HepG2 (cell line): Measurements from ENCODE around the gene RPE65. TPM values are rescaled to one million over a fixed set of nuclear protein-coding genes. Genes with fewer than 3 reads are reported as not detected.

ENCODE experiments used
- ARNT2 ChIP-seq: sonication (generic); formaldehyde crosslinking; IDR thresholded peaks from 2 replicates; pipeline ENCODE4 v1.8.0; 2022; ENCODE audit warnings: mild to moderate bottlenecking, low read depth, missing genetic modification reagents, moderate library complexity
- MEF2D ChIP-seq: sonication (generic); formaldehyde crosslinking; IDR thresholded peaks from 2 replicates; pipeline ENCODE4 v1.5.1; 2020; ENCODE audit warnings: mild to moderate bottlenecking, missing genetic modification reagents
- MNT ChIP-seq: fragments of 450-650 bp; IDR thresholded peaks from 2 replicates; pipeline ENCODE4 v1.6.1; 2016
- NR2F2 ChIP-seq: IDR thresholded peaks from 2 replicates; pipeline ENCODE4 v1.6.1; 2012; ENCODE audit warnings: low read depth, inconsistent platforms, borderline replicate concordance
- PHF20 ChIP-seq: sonication (generic); formaldehyde crosslinking; IDR thresholded peaks from 2 replicates; pipeline ENCODE4 v1.5.0; 2020; ENCODE audit warnings: mild to moderate bottlenecking, missing genetic modification reagents
- POLR2AphosphoS2 ChIP-seq: IDR thresholded peaks from 2 replicates; pipeline ENCODE4 v1.6.1; 2011; ENCODE audit warnings: low read depth, low read length, improper control_type of control experiment
- RBM22 ChIP-seq: fragments of 200-400 bp; formaldehyde crosslinking; optimal IDR thresholded peaks from 2 replicates; pipeline ENCODE3; 2017; ENCODE audit warnings: mild to moderate bottlenecking, low read length, moderate library complexity
- SAP130 ChIP-seq: IDR thresholded peaks from 2 replicates; pipeline ENCODE4 v1.6.1; 2016; ENCODE audit warnings: low read depth
- UBTF ChIP-seq: sonication (generic); formaldehyde crosslinking; IDR thresholded peaks from 2 replicates; pipeline ENCODE4 v1.4.0; 2020; ENCODE audit warnings: mild to moderate bottlenecking, missing genetic modification reagents
- ZBTB3 ChIP-seq: sonication (generic); formaldehyde crosslinking; IDR thresholded peaks from 2 replicates; pipeline ENCODE4 v1.4.0; 2020; ENCODE audit warnings: low read depth, mild to moderate bottlenecking, moderate library complexity, missing genetic modification reagents, borderline replicate concordance
- ZBTB8A ChIP-seq: sonication (generic); formaldehyde crosslinking; IDR thresholded peaks from 2 replicates; pipeline ENCODE4 v1.4.0; 2020; ENCODE audit warnings: mild to moderate bottlenecking, low read depth, missing genetic modification reagents, borderline replicate concordance
- ZNF264 ChIP-seq: sonication (generic); formaldehyde crosslinking; IDR thresholded peaks from 2 replicates; pipeline ENCODE4 v1.4.0; 2020; ENCODE audit warnings: missing genetic modification reagents
- ZNF383 ChIP-seq: sonication (generic); formaldehyde crosslinking; IDR thresholded peaks from 2 replicates; pipeline ENCODE4 v1.4.0; 2020; ENCODE audit warnings: missing genetic modification reagents, mild to moderate bottlenecking, borderline replicate concordance
- polyA plus RNA-seq, 8 experiments: library from polyadenylated mRNA; depleted of rRNA in 3 of 8; stranded (reverse) in 7 of 8; unstranded in 1 of 8; fragments of >200 nt; fragmentation: Illumina TruSeq in 4 of 8; extraction: Trizol in 4 of 8; gene quantifications; 2 replicates each; pipeline versions ENCODE4 v1.2.1 to v1.2.3, GENCODE V29; 2011 to 2016; ENCODE audit warnings: low read depth in 4 of 8, missing spikeins in 1 of 8, mixed read lengths in 1 of 8; ENCODE audit not compliant: insufficient read depth in 1 of 8
- total RNA-seq, 5 experiments: library from RNA; depleted of rRNA; stranded (reverse); fragments of >200 nt; fragmentation: Illumina TruSeq; extraction: Trizol; gene quantifications; 2 replicates each; pipeline ENCODE4 v1.2.3, GENCODE V29; 2016; ENCODE audit warnings: low read depth in 1 of 5
- TF ChIP-seq, protein P1 (sequence below): sonication (generic); formaldehyde crosslinking; IDR thresholded peaks from 2 replicates; pipeline ENCODE4 v1.5.0; 2020; ENCODE audit warnings: missing genetic modification reagents
- TF ChIP-seq, protein P2 (sequence below): sonication (generic); formaldehyde crosslinking; IDR thresholded peaks from 2 replicates; pipeline ENCODE4 v1.5.0; 2020; ENCODE audit warnings: missing genetic modification reagents
- TF ChIP-seq, protein P3 (sequence below): sonication (generic); formaldehyde crosslinking; IDR thresholded peaks from 2 replicates; pipeline ENCODE4 v1.8.0; 2022; ENCODE audit warnings: missing genetic modification reagents, mild to moderate bottlenecking, inconsistent platforms, borderline replicate concordance
- TF ChIP-seq, protein P4 (sequence below): sonication (generic); formaldehyde crosslinking; IDR thresholded peaks from 2 replicates; pipeline ENCODE4 v1.4.0; 2020; ENCODE audit warnings: missing genetic modification reagents, mild to moderate bottlenecking, borderline replicate concordance
- TF ChIP-seq, protein P5 (sequence below): sonication (generic); formaldehyde crosslinking; IDR thresholded peaks from 2 replicates; pipeline ENCODE4 v1.9.0; 2021; ENCODE audit warnings: missing genetic modification reagents, borderline replicate concordance

RPE65 gene
- total and polyA plus RNA-seq, 2 of the 13 experiments (the other 11 are each of a cell fraction or from before 2014, with no cell fraction given) = not detected

DNA sequence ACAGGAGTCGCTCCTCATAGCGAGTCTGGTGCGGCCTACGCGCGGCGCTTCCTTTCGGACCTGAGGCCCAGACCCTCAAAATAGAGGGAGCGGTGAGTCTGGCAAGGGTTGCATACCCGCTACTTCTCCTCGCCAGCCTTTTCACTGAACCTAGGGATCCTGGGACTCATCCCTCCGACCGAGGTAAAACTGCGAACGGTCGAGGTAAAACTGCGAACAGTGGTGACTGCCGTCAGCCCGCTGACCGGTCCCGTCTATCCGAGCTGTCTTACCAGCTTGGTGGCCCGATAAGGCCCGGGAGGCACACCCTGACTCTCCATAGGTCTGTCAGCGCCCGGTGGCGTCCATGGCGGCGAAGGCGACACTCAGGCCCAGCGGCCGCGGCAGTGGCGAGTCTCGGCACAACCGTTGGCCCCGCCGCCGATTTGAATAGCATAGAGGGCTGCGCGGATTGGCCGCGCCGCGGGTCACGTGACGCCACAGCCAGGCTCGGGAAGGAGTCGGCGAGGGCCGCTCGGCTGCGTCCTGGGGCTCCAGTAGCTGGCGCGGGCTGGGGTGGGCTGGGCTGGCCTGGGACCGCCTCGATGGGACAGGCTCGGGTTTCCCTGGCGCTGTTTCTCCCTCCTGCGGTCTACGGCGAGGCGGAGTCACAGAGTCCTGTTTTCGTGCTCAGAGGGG is 47.1 kb upstream of the RPE65 start, which contains the start of gene DEPDC1 (continued):
- TF ChIP-seq ZNF264 (no peak), MEF2D (CRISPR knock-in tag) (peak; percentile 44; the same call in 1 of the 2 replicates), PHF20 (CRISPR knock-in tag) (peak; percentile 48; the same call in 1 of the 2 replicates), ZBTB3 (CRISPR knock-in tag) (no peak), NR2F2 (no peak), ZNF383 (CRISPR knock-in tag) (no peak), MNT (peak; percentile 32; the same call in 1 of the 2 replicates), UBTF (CRISPR knock-in tag) (peak; percentile 89), ZBTB8A (CRISPR knock-in tag) (no peak), POLR2AphosphoS2 (no peak), SAP130 (CRISPR knock-in tag) (peak; percentile 99), RBM22 (no peak), ARNT2 (CRISPR knock-in tag) (peak; percentile 96)
- TF ChIP-seq, protein P1, sequence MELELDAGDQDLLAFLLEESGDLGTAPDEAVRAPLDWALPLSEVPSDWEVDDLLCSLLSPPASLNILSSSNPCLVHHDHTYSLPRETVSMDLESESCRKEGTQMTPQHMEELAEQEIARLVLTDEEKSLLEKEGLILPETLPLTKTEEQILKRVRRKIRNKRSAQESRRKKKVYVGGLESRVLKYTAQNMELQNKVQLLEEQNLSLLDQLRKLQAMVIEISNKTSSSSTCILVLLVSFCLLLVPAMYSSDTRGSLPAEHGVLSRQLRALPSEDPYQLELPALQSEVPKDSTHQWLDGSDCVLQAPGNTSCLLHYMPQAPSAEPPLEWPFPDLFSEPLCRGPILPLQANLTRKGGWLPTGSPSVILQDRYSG (CRISPR knock-in tag) = no peak
- TF ChIP-seq, protein P2, sequence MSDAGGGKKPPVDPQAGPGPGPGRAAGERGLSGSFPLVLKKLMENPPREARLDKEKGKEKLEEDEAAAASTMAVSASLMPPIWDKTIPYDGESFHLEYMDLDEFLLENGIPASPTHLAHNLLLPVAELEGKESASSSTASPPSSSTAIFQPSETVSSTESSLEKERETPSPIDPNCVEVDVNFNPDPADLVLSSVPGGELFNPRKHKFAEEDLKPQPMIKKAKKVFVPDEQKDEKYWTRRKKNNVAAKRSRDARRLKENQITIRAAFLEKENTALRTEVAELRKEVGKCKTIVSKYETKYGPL = no peak
- TF ChIP-seq, protein P3, sequence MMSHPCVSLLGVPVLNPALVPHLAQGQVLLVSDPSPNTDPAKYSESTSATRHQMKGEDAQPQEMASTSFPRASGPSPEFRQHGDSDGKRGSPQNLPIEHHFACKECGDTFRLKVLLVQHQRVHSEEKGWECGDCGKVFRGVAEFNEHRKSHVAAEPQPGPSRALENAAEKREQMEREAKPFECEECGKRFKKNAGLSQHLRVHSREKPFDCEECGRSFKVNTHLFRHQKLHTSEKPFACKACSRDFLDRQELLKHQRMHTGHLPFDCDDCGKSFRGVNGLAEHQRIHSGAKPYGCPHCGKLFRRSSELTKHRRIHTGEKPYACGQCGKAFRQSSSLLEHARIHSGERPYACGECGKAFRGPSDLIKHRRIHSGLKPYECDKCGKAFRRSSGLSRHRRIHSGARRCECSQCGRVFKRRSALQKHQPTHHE (CRISPR knock-in tag) = no peak; the same call in 1 of the 2 replicates
- TF ChIP-seq, protein P4, sequence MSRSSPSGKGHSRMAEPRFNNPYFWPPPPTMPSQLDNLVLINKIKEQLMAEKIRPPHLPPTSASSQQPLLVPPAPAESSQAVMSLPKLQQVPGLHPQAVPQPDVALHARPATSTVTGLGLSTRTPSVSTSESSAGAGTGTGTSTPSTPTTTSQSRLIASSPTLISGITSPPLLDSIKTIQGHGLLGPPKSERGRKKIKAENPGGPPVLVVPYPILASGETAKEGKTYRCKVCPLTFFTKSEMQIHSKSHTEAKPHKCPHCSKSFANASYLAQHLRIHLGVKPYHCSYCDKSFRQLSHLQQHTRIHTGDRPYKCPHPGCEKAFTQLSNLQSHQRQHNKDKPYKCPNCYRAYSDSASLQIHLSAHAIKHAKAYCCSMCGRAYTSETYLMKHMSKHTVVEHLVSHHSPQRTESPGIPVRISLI (CRISPR knock-in tag) = no peak; the same call in 1 of the 2 replicates
- TF ChIP-seq, protein P5, sequence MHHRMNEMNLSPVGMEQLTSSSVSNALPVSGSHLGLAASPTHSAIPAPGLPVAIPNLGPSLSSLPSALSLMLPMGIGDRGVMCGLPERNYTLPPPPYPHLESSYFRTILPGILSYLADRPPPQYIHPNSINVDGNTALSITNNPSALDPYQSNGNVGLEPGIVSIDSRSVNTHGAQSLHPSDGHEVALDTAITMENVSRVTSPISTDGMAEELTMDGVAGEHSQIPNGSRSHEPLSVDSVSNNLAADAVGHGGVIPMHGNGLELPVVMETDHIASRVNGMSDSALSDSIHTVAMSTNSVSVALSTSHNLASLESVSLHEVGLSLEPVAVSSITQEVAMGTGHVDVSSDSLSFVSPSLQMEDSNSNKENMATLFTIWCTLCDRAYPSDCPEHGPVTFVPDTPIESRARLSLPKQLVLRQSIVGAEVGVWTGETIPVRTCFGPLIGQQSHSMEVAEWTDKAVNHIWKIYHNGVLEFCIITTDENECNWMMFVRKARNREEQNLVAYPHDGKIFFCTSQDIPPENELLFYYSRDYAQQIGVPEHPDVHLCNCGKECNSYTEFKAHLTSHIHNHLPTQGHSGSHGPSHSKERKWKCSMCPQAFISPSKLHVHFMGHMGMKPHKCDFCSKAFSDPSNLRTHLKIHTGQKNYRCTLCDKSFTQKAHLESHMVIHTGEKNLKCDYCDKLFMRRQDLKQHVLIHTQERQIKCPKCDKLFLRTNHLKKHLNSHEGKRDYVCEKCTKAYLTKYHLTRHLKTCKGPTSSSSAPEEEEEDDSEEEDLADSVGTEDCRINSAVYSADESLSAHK = no peak
